Spleen (tissue), 11 donors: Measurements from ENCODE around the gene TRNP1. TPM values are rescaled to one million over a fixed set of nuclear protein-coding genes. Genes with fewer than 3 reads are reported as not detected.

Experiments
- DNase-seq: peaks from one replicate; pipeline ENCODE4 v3.0.0-alpha.2; 2020
- H3K27ac ChIP-seq, 8 donors: fragments of 200-600 bp; sonication (generic) in 7 of 8; 1 replicate in 4 of 8; 2 replicates in 4 of 8; pipeline versions ENCODE4 v1.5.0 to v1.8.0; 2016 to 2021; ENCODE audit warnings: inconsistent platforms in 4 of 8, mild to moderate bottlenecking in 4 of 8, moderate library complexity in 1 of 8
- H3K27me3 ChIP-seq, 7 donors: fragments of 200-600 bp; sonication (generic) in 6 of 7; replicated peaks in 1 of 7; 1 replicate in 4 of 7; 2 replicates in 3 of 7; pipeline versions ENCODE4 v1.5.0 to v1.8.0; 2016 to 2021; ENCODE audit warnings: inconsistent platforms in 3 of 7, mild to moderate bottlenecking in 1 of 7
- H3K36me3 ChIP-seq, 6 donors: fragments of 200-600 bp; sonication (generic) in 5 of 6; 1 replicate in 4 of 6; 2 replicates in 2 of 6; pipeline versions ENCODE4 v1.5.0 to v1.8.0; 2016 to 2021; ENCODE audit warnings: inconsistent platforms in 2 of 6
- H3K4me1 ChIP-seq, 6 donors: fragments of 200-600 bp; sonication (generic) in 5 of 6; 1 replicate in 3 of 6; 2 replicates in 3 of 6; pipeline versions ENCODE4 v1.5.0 to v1.8.0; 2016 to 2021; ENCODE audit warnings: inconsistent platforms in 3 of 6
- H3K4me3 ChIP-seq, 8 donors: fragments of 200-600 bp; sonication (generic) in 7 of 8; 1 replicate in 4 of 8; 2 replicates in 4 of 8; pipeline versions ENCODE4 v1.5.0 to v1.8.0; 2016 to 2021; ENCODE audit warnings: inconsistent platforms in 4 of 8, mild to moderate bottlenecking in 4 of 8, moderate library complexity in 2 of 8
- H3K9me3 ChIP-seq, 8 donors: fragments of 200-600 bp; sonication (generic) in 7 of 8; 1 replicate in 4 of 8; 2 replicates in 4 of 8; pipeline versions ENCODE4 v1.5.0 to v1.8.0; 2016 to 2021; ENCODE audit warnings: inconsistent platforms in 4 of 8
- CTCF ChIP-seq, 11 experiments: fragments of 200-600 bp in 7 of 11; fragments of 450-650 bp in 4 of 11; sonication (generic) in 4 of 11; IDR thresholded peaks in 8 of 11; conservative IDR thresholded peaks in 3 of 11; 1 replicate in 7 of 11; 2 replicates in 4 of 11; pipeline versions ENCODE4 v1.4.0 to v1.8.0; 2016 to 2021; ENCODE audit warnings: antibody characterized with exemption in 11 of 11, inconsistent platforms in 4 of 11, mild to moderate bottlenecking in 1 of 11
- POLR2A ChIP-seq, 3 donors: fragments of 450-650 bp; IDR thresholded peaks; one replicate each; pipeline ENCODE4 v1.5.1; 2017; ENCODE audit warnings: antibody characterized with exemption in 3 of 3, mild to moderate bottlenecking in 1 of 3
- POLR2AphosphoS5 ChIP-seq, 3 donors: sonication (generic); formaldehyde crosslinking; IDR thresholded peaks; one replicate each; pipeline ENCODE4 v1.5.1; 2017; ENCODE audit warnings: antibody characterized with exemption in 3 of 3
- WGBS, 5 donors: extraction: QIAGEN DNeasy Blood & Tissue Kit in 3 of 5; methylation state at CpG; one replicate each; pipeline versions ENCODE4 v1.1.5 to v1.1.7; 2013 to 2018; 5-methylcytosine and 5-hydroxymethylcytosine counted together
- intact Hi-C: fragments of 100-400 bp; cut with DNase I; formaldehyde crosslinking; loops from one replicate; pipeline ENCODE4 v1.15.0; 2023; ENCODE audit warnings: low total_unique reads
- polyA plus RNA-seq, 3 donors: library from polyadenylated mRNA; stranded (reverse); fragments of 200-250 nt; gene quantifications; one replicate each; pipeline ENCODE4 v1.2.1, GENCODE V29; 2013
- total RNA-seq, 7 donors: library from RNA; depleted of rRNA in 3 of 7; stranded (reverse); fragments of >200 nt in 3 of 7; fragmentation: NEBNext Ultra II Directional in 4 of 7; extraction: Animal tissue kit (Norgen Biotek cat#: 25700) in 4 of 7; gene quantifications; one replicate each; pipeline versions ENCODE4 v1.1.0 to v1.2.1, GENCODE V29; 2016 to 2021
- donor health status: healthy with polysubstance abuse.
- donor health status: DM: no; HTN: no; CAD: no; lungs with moderate emphysema.
- donor health status: DM: no; HTN: no; CAD: no.
- donor health status: Bipolar disorder and iron deficiency.
- donor health status: healthy.
- donor health status: DM: no; HTN: no; CAD: no.
- donor health status: DM: yes; HTN: yes; CAD: no.

Gene TRNP1
- total and polyA plus RNA-seq, 10 donors = 3.1 to 18.1 (median 6.5) TPM

GRCh38 chr1:27049607-27050006 is 56.1 kb downstream of the TRNP1 start:
- Histone ChIP-seq H3K27me3 (no peaks in the 10 kb centered on the region), H3K9me3 (no peaks in the 10 kb centered on the region), H3K27ac (peak overlapping the region in 1 of 8 donors; percentile 28), H3K4me3 (no peak overlapping the region), H3K36me3 (no peaks in the 10 kb centered on the region), H3K4me1 (peaks cover 11 to 36% (median 26%) of the 10 kb centered on the region in 6 donors)
- 59 to 72% (median 64%) methylated on average over 3 of the region's 3 CpGs for WGBS, 5 donors
- no peak for DNase-seq
- TF ChIP-seq CTCF (IDR thresholded peaks at IDR 0.05 in 8 of 11, conservative IDR thresholded peaks at IDR 0.05 in 3 of 11) (no peak), POLR2AphosphoS5 (IDR thresholded peaks at IDR 0.05) (no peak), POLR2A (IDR thresholded peaks at IDR 0.05) (no peak)
- intact Hi-C loops = no loop called here

Other genes starting within 250 kb of the TRNP1 start
- gene PIGV, start 205.7 kb upstream of the TRNP1 start, total RNA-seq = 10 to 100 TPM in 6 of 7 donors, 1 to 10 TPM in 1; 8.1 to 21.8 (median 12.5) TPM
- 1 to 10 TPM; 4.8 to 6.6 (median 5.2) TPM for gene PIGV, start 205.7 kb upstream of the TRNP1 start, polyA plus RNA-seq
- gene ZDHHC18, start 167.0 kb upstream of the TRNP1 start, total RNA-seq = 10 to 100 TPM; 41.6 to 80.4 (median 54.4) TPM
- gene ZDHHC18, start 167.0 kb upstream of the TRNP1 start, polyA plus RNA-seq = 10 to 100 TPM in 1 of 3 donors, 1 to 10 TPM in 2; 6.2 to 22.0 (median 8.9) TPM
- under 1 TPM in 4 of 7 donors, not detected in 3; 0.51 to 0.79 (median 0.58) TPM for gene SFN, start 130.5 kb upstream of the TRNP1 start, total RNA-seq
- under 1 TPM; 0.27 to 0.80 (median 0.63) TPM for gene SFN, start 130.5 kb upstream of the TRNP1 start, polyA plus RNA-seq
- 10 to 100 TPM; 15.2 to 28.7 (median 21.5) TPM for gene GPN2, start 103.4 kb upstream of the TRNP1 start, total RNA-seq
- 10 to 100 TPM; 11.6 to 15.7 (median 14.2) TPM for gene GPN2, start 103.4 kb upstream of the TRNP1 start, polyA plus RNA-seq
- gene GPATCH3, start 93.2 kb upstream of the TRNP1 start, total RNA-seq = 10 to 100 TPM; 14.3 to 20.2 (median 17.3) TPM
- 10 to 100 TPM; 13.3 to 25.8 (median 19.3) TPM for gene GPATCH3, start 93.2 kb upstream of the TRNP1 start, polyA plus RNA-seq
- 10 to 100 TPM in 3 of 7 donors, 1 to 10 TPM in 4; 2.6 to 27.1 (median 10.0) TPM for gene NR0B2, start 79.7 kb upstream of the TRNP1 start, total RNA-seq
- 10 to 100 TPM in 1 of 3 donors, 1 to 10 TPM in 1, under 1 TPM in 1; 0.74 to 10.7 (median 5.6) TPM for gene NR0B2, start 79.7 kb upstream of the TRNP1 start, polyA plus RNA-seq
- gene NUDC, start 71.9 kb upstream of the TRNP1 start, total RNA-seq = 10 to 100 TPM; 35.7 to 55.7 (median 49.3) TPM
- gene NUDC, start 71.9 kb upstream of the TRNP1 start, polyA plus RNA-seq = 10 to 100 TPM; 42.5 to 62.2 (median 48.8) TPM
- gene KDF1, start 33.2 kb upstream of the TRNP1 start, total RNA-seq = 1 to 10 TPM in 4 of 7 donors, under 1 TPM in 3; 0.44 to 2.1 (median 1.1) TPM
- 1 to 10 TPM in 1 of 3 donors, under 1 TPM in 2; 0.67 to 1.1 (median 0.89) TPM for gene KDF1, start 33.2 kb upstream of the TRNP1 start, polyA plus RNA-seq
- gene TENT5B, start 19.2 kb downstream of the TRNP1 start, total RNA-seq = under 1 TPM in 6 of 7 donors, not detected in 1; 0.43 to 0.65 (median 0.47) TPM
- 1 to 10 TPM in 1 of 3 donors, under 1 TPM in 2; 0.41 to 1.0 (median 0.74) TPM for gene TENT5B, start 19.2 kb downstream of the TRNP1 start, polyA plus RNA-seq
- 10 to 100 TPM; 21.2 to 40.4 (median 35.0) TPM for gene SLC9A1, start 161.4 kb downstream of the TRNP1 start, total RNA-seq
- gene SLC9A1, start 161.4 kb downstream of the TRNP1 start, polyA plus RNA-seq = 10 to 100 TPM in 1 of 3 donors, 1 to 10 TPM in 2; 6.0 to 14.8 (median 7.7) TPM
- 10 to 100 TPM; 43.4 to 56.5 (median 49.4) TPM for gene WDTC1, start 240.9 kb downstream of the TRNP1 start, total RNA-seq
- 10 to 100 TPM in 1 of 3 donors, 1 to 10 TPM in 2; 7.7 to 21.1 (median 8.5) TPM for gene WDTC1, start 240.9 kb downstream of the TRNP1 start, polyA plus RNA-seq